NCI-H146 (cell line): ENCODE data around the gene PGAP3.

ENCODE experiments used
- DNase-seq: peaks from one replicate; lab custom pipeline; 2025; lab: John Stamatoyannopoulos, UW

The PGAP3 gene

GRCh38 chr17:39622380-39623006 lies 65.4 kb downstream of the PGAP3 start:
- peak; percentile 22 for DNase-seq

- peak; percentile 81 for DNase-seq
These were observed 66.1 kb downstream of the PGAP3 start for GRCh38 chr17:39621523-39622379.
